ENCODE results near the gene MBOAT2. TPM values are rescaled to one million over a fixed set of nuclear protein-coding genes. Genes with fewer than 3 reads are reported as not detected.

Gene MBOAT2
- total RNA-seq, 1 experiment from 2014 or later = 34.8 TPM

DNA sequence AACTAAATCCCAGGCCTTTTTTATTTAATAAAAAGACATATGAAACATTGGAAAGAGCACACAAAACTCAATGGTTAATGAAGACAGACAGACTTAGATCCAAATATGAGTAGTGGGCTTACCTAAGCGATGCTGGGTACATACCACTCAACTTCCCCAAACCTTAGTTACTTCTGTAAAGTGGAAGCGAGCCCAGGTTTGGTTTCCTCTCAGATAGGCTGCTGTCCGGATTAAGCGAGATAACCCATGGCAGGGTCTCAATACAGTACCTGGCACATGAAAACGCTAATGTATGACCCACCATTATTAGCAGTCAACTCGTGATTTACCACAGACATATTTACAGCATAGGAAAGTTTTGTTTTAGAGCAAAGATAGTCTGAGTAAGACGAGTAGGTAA is 21.6 kb downstream of the MBOAT2 start:
- TF ChIP-seq POLR2AphosphoS5 (IDR thresholded peaks at IDR 0.05; ENCODE audit: low read depth, low read length) = no peak
- TF ChIP-seq TCF7L2 (IDR thresholded peaks at IDR 0.05; ENCODE audit: low read depth, low read length) = no peak
- TF ChIP-seq SIN3A (IDR thresholded peaks at IDR 0.05; ENCODE audit: borderline replicate concordance, insufficient read depth, low read depth, low read length) = no peak
- TF ChIP-seq, protein P1, sequence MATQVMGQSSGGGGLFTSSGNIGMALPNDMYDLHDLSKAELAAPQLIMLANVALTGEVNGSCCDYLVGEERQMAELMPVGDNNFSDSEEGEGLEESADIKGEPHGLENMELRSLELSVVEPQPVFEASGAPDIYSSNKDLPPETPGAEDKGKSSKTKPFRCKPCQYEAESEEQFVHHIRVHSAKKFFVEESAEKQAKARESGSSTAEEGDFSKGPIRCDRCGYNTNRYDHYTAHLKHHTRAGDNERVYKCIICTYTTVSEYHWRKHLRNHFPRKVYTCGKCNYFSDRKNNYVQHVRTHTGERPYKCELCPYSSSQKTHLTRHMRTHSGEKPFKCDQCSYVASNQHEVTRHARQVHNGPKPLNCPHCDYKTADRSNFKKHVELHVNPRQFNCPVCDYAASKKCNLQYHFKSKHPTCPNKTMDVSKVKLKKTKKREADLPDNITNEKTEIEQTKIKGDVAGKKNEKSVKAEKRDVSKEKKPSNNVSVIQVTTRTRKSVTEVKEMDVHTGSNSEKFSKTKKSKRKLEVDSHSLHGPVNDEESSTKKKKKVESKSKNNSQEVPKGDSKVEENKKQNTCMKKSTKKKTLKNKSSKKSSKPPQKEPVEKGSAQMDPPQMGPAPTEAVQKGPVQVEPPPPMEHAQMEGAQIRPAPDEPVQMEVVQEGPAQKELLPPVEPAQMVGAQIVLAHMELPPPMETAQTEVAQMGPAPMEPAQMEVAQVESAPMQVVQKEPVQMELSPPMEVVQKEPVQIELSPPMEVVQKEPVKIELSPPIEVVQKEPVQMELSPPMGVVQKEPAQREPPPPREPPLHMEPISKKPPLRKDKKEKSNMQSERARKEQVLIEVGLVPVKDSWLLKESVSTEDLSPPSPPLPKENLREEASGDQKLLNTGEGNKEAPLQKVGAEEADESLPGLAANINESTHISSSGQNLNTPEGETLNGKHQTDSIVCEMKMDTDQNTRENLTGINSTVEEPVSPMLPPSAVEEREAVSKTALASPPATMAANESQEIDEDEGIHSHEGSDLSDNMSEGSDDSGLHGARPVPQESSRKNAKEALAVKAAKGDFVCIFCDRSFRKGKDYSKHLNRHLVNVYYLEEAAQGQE (IDR thresholded peaks at IDR 0.05; ENCODE audit: insufficient read depth in 1 of 2, low read depth in 2 of 2, low read length in 1 of 2) = no peak
- TF ChIP-seq, protein P2, sequence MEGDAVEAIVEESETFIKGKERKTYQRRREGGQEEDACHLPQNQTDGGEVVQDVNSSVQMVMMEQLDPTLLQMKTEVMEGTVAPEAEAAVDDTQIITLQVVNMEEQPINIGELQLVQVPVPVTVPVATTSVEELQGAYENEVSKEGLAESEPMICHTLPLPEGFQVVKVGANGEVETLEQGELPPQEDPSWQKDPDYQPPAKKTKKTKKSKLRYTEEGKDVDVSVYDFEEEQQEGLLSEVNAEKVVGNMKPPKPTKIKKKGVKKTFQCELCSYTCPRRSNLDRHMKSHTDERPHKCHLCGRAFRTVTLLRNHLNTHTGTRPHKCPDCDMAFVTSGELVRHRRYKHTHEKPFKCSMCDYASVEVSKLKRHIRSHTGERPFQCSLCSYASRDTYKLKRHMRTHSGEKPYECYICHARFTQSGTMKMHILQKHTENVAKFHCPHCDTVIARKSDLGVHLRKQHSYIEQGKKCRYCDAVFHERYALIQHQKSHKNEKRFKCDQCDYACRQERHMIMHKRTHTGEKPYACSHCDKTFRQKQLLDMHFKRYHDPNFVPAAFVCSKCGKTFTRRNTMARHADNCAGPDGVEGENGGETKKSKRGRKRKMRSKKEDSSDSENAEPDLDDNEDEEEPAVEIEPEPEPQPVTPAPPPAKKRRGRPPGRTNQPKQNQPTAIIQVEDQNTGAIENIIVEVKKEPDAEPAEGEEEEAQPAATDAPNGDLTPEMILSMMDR (IDR thresholded peaks at IDR 0.05) = no peak
- CTCF ChIA-PET = no interaction called here
- no peak for ATAC-seq

DNA sequence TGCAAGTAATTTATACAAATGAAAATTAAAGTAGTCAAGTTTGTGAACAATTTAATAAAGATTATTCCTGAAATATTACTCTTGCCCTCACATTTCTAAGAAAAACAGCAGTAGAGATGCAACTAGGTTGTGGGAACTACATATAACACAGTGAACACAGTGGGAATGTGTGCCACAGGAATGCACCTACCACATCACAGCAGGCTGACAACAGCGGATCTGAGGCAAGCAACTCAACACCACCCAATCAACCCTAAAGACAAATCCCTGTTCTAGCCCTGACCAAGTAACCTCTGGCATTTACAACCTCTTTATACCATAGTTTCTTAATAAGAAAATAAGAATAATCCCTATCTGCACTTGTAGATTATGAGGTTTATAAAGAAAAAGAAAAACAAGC is 23.4 kb downstream of the MBOAT2 start:
- Histone ChIP-seq H3K4me3 (ENCODE audit: low read depth in 2 of 2, low read length in 2 of 2) (no peak overlapping the region), H3K36me3 (ENCODE audit: control insufficient read depth, insufficient read depth, low read length) (no peaks in the 10 kb centered on the region; the same call in 1 of the 2 replicates), H3K27ac (ENCODE audit: low read length) (no peak overlapping the region), H3K27me3 (ENCODE audit: control insufficient read depth, insufficient read depth, low read length) (no peaks in the 10 kb centered on the region), H3K9me3 (ENCODE audit: control insufficient read depth, insufficient read depth, low read depth, low read length) (no peaks in the 10 kb centered on the region), H3K4me1 (ENCODE audit: control insufficient read depth, insufficient read depth, low read length) (no peaks in the 10 kb centered on the region; the same call in 1 of the 2 replicates)
- intact Hi-C loops (cut with micrococcal nuclease; ENCODE audit: unreplicated experiment) (no loop called here), in situ Hi-C loops (cut with HindIII; ENCODE audit: low pct_unique_long_range_greater_than_20kb, low sequenced_read_pairs) (no loop called here)
- ATAC-seq (no peak), DNase-seq (ENCODE audit: low read depth, low spot score) (no peak)
- no peak for TF ChIP-seq SIN3A (IDR thresholded peaks at IDR 0.05; ENCODE audit: borderline replicate concordance, insufficient read depth, low read depth, low read length)
- TF ChIP-seq TCF7L2 (IDR thresholded peaks at IDR 0.05; ENCODE audit: low read depth, low read length) = no peak
- TF ChIP-seq, protein P2 (IDR thresholded peaks at IDR 0.05) = no peak
- TF ChIP-seq, protein P1 (IDR thresholded peaks at IDR 0.05; ENCODE audit: insufficient read depth in 1 of 2, low read depth in 2 of 2, low read length in 1 of 2) = no peak
- no peak for TF ChIP-seq POLR2AphosphoS5 (IDR thresholded peaks at IDR 0.05; ENCODE audit: low read depth, low read length)
- CTCF ChIA-PET = no interaction called here
- POLR2A ChIA-PET = no interaction called here
- BruUV-seq (replicated peaks) = no TSS peak

More for the DNA sequence above, 21.6 kb downstream of the MBOAT2 start:
- in situ Hi-C loops (cut with HindIII; ENCODE audit: low pct_unique_long_range_greater_than_20kb, low sequenced_read_pairs) (no loop called here), intact Hi-C loops (cut with micrococcal nuclease; ENCODE audit: unreplicated experiment) (no loop called here)
- no peaks in the 10 kb centered on the region; the same call in 1 of the 2 replicates for H3K36me3 ChIP-seq (ENCODE audit: control insufficient read depth, insufficient read depth, low read length)
- no peaks in the 10 kb centered on the region for H3K27me3 ChIP-seq (ENCODE audit: control insufficient read depth, insufficient read depth, low read length)
- BruUV-seq (replicated peaks) = no TSS peak
- no peaks in the 10 kb centered on the region for H3K9me3 ChIP-seq (ENCODE audit: control insufficient read depth, insufficient read depth, low read depth, low read length)
- no peak for DNase-seq (ENCODE audit: low read depth, low spot score)
- POLR2A ChIA-PET = no interaction called here
- H3K4me3 ChIP-seq (ENCODE audit: low read depth in 2 of 2, low read length in 2 of 2) = no peak overlapping the region
- H3K4me1 ChIP-seq (ENCODE audit: control insufficient read depth, insufficient read depth, low read length) = no peaks in the 10 kb centered on the region
- no peak overlapping the region for H3K27ac ChIP-seq (ENCODE audit: low read length)

Data from Panc1 (cell line).